ENCODE measurements around the gene PTPRK. TPM values are rescaled to one million over a fixed set of nuclear protein-coding genes. Genes with fewer than 3 reads are reported as not detected.

The PTPRK gene
- polyA plus RNA-seq, 1 experiment = 37.8 TPM

- POLR2A ChIA-PET = no interaction called here
These were observed 563.4 kb downstream of the PTPRK start for GRCh38 chr6:127956956-127957355.

GRCh38 chr6:127956260-127956888 is 564.0 kb downstream of the PTPRK start:
- no peak for DNase-seq (ENCODE audit: low read depth, low spot score)
- CTCF ChIA-PET = interaction anchor here (0.6 to 1.4 kb wide), 2 partner anchors 12 to 51 kb away, joined by 3 read pairs; no protein-coding TSS in a partner anchor
- POLR2A ChIA-PET = no interaction called here
- no peaks in the 10 kb centered on the region for H3K9me3 ChIP-seq (ENCODE audit: control insufficient read depth, insufficient read depth, low read length)
- H3K27me3 ChIP-seq (ENCODE audit: control insufficient read depth, insufficient read depth, low read length) = no peaks in the 10 kb centered on the region
- no peak overlapping the region for H3K4me3 ChIP-seq (ENCODE audit: low read depth, low read length)
- no peak overlapping the region for H3K27ac ChIP-seq (ENCODE audit: low read depth, low read length)
- 0 out of 2 replicates have a peak, but pooled peaks have one; percentile 13 for TF ChIP-seq CTCF (IDR thresholded peaks at IDR 0.05; ENCODE audit: low read depth, low read length)

More at GRCh38 chr6:127956956-127957355, 563.4 kb downstream of the PTPRK start:
- no peaks in the 10 kb centered on the region for H3K9me3 ChIP-seq (ENCODE audit: control insufficient read depth, insufficient read depth, low read length)
- no peak for TF ChIP-seq CTCF (IDR thresholded peaks at IDR 0.05; ENCODE audit: low read depth, low read length)
- no peak overlapping the region for H3K27ac ChIP-seq (ENCODE audit: low read depth, low read length)
- CTCF ChIA-PET = interaction anchor here (0.6 to 1.4 kb wide), 2 partner anchors 12 to 50 kb away, joined by 3 read pairs; no protein-coding TSS in a partner anchor
- no peaks in the 10 kb centered on the region for H3K27me3 ChIP-seq (ENCODE audit: control insufficient read depth, insufficient read depth, low read length)
- H3K4me3 ChIP-seq (ENCODE audit: low read depth, low read length) = no peak overlapping the region
- DNase-seq (ENCODE audit: low read depth, low spot score) = no peak

GRCh38 chr6:127954082-127954481 is 566.3 kb downstream of the PTPRK start:
- CTCF ChIA-PET = no interaction called here
- DNase-seq (ENCODE audit: low read depth, low spot score) = no peak
- Histone ChIP-seq H3K9me3 (ENCODE audit: control insufficient read depth, insufficient read depth, low read length) (no peaks in the 10 kb centered on the region), H3K27ac (ENCODE audit: low read depth, low read length) (no peak overlapping the region), H3K27me3 (ENCODE audit: control insufficient read depth, insufficient read depth, low read length) (no peaks in the 10 kb centered on the region), H3K4me3 (ENCODE audit: low read depth, low read length) (no peak overlapping the region)
- POLR2A ChIA-PET = no interaction called here
- TF ChIP-seq CTCF (IDR thresholded peaks at IDR 0.05; ENCODE audit: low read depth, low read length) = no peak

- ChIA-PET POLR2A (no interaction called here), CTCF (no interaction called here)
- no peaks in the 10 kb centered on the region for H3K27me3 ChIP-seq (ENCODE audit: control insufficient read depth, insufficient read depth, low read length)
- H3K4me3 ChIP-seq (ENCODE audit: low read depth, low read length) = no peak overlapping the region
- no peak for DNase-seq (ENCODE audit: low read depth, low spot score)
- TF ChIP-seq CTCF (IDR thresholded peaks at IDR 0.05; ENCODE audit: low read depth, low read length) = no peak
- H3K27ac ChIP-seq (ENCODE audit: low read depth, low read length) = no peak overlapping the region
- H3K9me3 ChIP-seq (ENCODE audit: control insufficient read depth, insufficient read depth, low read length) = no peaks in the 10 kb centered on the region
These were observed 567.6 kb downstream of the PTPRK start for GRCh38 chr6:127952831-127953230.

- CTCF ChIA-PET = no interaction called here
- H3K27me3 ChIP-seq (ENCODE audit: control insufficient read depth, insufficient read depth, low read length) = no peaks in the 10 kb centered on the region
- H3K9me3 ChIP-seq (ENCODE audit: control insufficient read depth, insufficient read depth, low read length) = no peaks in the 10 kb centered on the region
- no peak for TF ChIP-seq CTCF (IDR thresholded peaks at IDR 0.05; ENCODE audit: low read depth, low read length)
- DNase-seq (ENCODE audit: low read depth, low spot score) = no peak
- POLR2A ChIA-PET = no interaction called here
- no peak overlapping the region for H3K27ac ChIP-seq (ENCODE audit: low read depth, low read length)
- H3K4me3 ChIP-seq (ENCODE audit: low read depth, low read length) = no peak overlapping the region
These were observed 568.2 kb downstream of the PTPRK start for GRCh38 chr6:127952176-127952575.
